ENCODE results near the gene SPOCK1. TPM values are rescaled to one million over a fixed set of nuclear protein-coding genes. Genes with fewer than 3 reads are reported as not detected.

The SPOCK1 gene
- total RNA-seq, 1 experiment from 2014 or later: 0.27 TPM

- DNase-seq (ENCODE audit: low read depth, low spot score) (no peak), ATAC-seq (no peak)
- ChIA-PET CTCF (no interaction called here), RAD21 (ENCODE audit: low non-redundant PET in 1 of 2, low total read pairs in 2 of 2, uncharacterized antibody in 2 of 2, unreplicated experiment in 2 of 2) (no interaction called here), POLR2A (no interaction called here)
- Histone ChIP-seq H3K4me3 (replicated peaks in 1 of 2; ENCODE audit: low read depth in 1 of 2, low read length in 2 of 2) (no peak overlapping the region), H3K9ac (ENCODE audit: low read length) (no peak overlapping the region), H3K36me3 (ENCODE audit: control insufficient read depth in 1 of 2, insufficient read depth in 2 of 2, low read length in 2 of 2) (no peaks in the 10 kb centered on the region), H2AFZ (ENCODE audit: low read depth, low read length, poor library complexity, severe bottlenecking) (no peak overlapping the region), H3K9me2 (ENCODE audit: insufficient read depth) (no peaks in the 10 kb centered on the region), H3K79me2 (ENCODE audit: insufficient read depth, low read length) (no peaks in the 10 kb centered on the region), H3K27me3 (ENCODE audit: insufficient read depth, low read length) (peaks cover 56% of the 10 kb centered on the region), H3K27ac (ENCODE audit: low read depth, low read length) (no peak overlapping the region), H3K9me3 (ENCODE audit: control insufficient read depth in 1 of 2, insufficient read depth in 1 of 2, low read depth in 1 of 2, low read length in 2 of 2) (no peaks in the 10 kb centered on the region), H4K20me1 (ENCODE audit: insufficient read depth) (no peaks in the 10 kb centered on the region), H3K4me2 (ENCODE audit: low read length) (no peak overlapping the region), H3K4me1 (ENCODE audit: control insufficient read depth in 1 of 2, insufficient read depth in 2 of 2, low read length in 2 of 2) (no peaks in the 10 kb centered on the region)
- no TSS peak for BruUV-seq (replicated peaks)
- intact Hi-C loops (cut with micrococcal nuclease): no loop called here
- TF ChIP-seq CBX3 (IDR thresholded peaks at IDR 0.05; ENCODE audit: low read depth) (no peak), TCF7L2 (IDR thresholded peaks at IDR 0.05; ENCODE audit: borderline replicate concordance, extremely low read depth, insufficient read depth, insufficient read length) (no peak), POLR2A (IDR thresholded peaks at IDR 0.05; ENCODE audit: borderline replicate concordance, extremely low read depth, insufficient read depth, insufficient read length) (no peak), SP1 (IDR thresholded peaks at IDR 0.05; ENCODE audit: low read depth) (no peak), EGR1 (IDR thresholded peaks at IDR 0.05; ENCODE audit: low read depth) (no peak), FOSL1 (IDR thresholded peaks at IDR 0.05; ENCODE audit: low read depth) (no peak), ZFX (IDR thresholded peaks at IDR 0.05) (no peak), ATF3 (IDR thresholded peaks at IDR 0.05) (no peak), MAX (IDR thresholded peaks at IDR 0.05) (no peak), JUND (IDR thresholded peaks at IDR 0.05) (no peak), YY1 (IDR thresholded peaks at IDR 0.05; ENCODE audit: extremely low read depth, insufficient replicate concordance, low read depth, low read length) (no peak), RAD21 (IDR thresholded peaks at IDR 0.05; ENCODE audit: low read depth) (no peak), CEBPB (IDR thresholded peaks at IDR 0.05; ENCODE audit: low read depth) (no peak), POLR2AphosphoS5 (IDR thresholded peaks at IDR 0.05; ENCODE audit: low read depth, low read length) (no peak), SIN3A (IDR thresholded peaks at IDR 0.05; ENCODE audit: low read depth) (no peak), ZNF274 (IDR thresholded peaks at IDR 0.05; ENCODE audit: low read depth, low read length) (no peak), REST (IDR thresholded peaks at IDR 0.05; ENCODE audit: low read depth) (no peak), CTCF (IDR thresholded peaks at IDR 0.05 in 2 of 3, conservative IDR thresholded peaks at IDR 0.05 in 1 of 3; ENCODE audit: borderline replicate concordance in 1 of 3, insufficient read depth in 1 of 3, low read depth in 2 of 3, low read length in 2 of 3) (no peak), EZH2phosphoT487 (IDR thresholded peaks at IDR 0.05; ENCODE audit: borderline replicate concordance) (no peak), SRF (IDR thresholded peaks at IDR 0.05; ENCODE audit: low read depth) (no peak)
Observed at GRCh38 chr5:137105351-137106035, 393.6 kb downstream of the SPOCK1 start.

All from HCT116 (cell line).